Neural progenitor cell (in vitro differentiated cells): Measurements from ENCODE around the gene PDE7B. TPM values are rescaled to one million over a fixed set of nuclear protein-coding genes. Genes with fewer than 3 reads are reported as not detected.

Experiments
- DNase-seq: peaks from one replicate; pipeline ENCODE4 v3.0.0-alpha.2; 2016; ENCODE audit warnings: low spot score
- H2AFZ ChIP-seq: fragments of 200-600 bp; sonication (generic); replicated peaks from 2 replicates; pipeline ENCODE4 v1.6.1; 2016; ENCODE audit warnings: antibody characterized with exemption
- H3F3A ChIP-seq: fragments of 200-600 bp; sonication (generic); 2 replicates; pipeline ENCODE4 v1.6.1; 2016; ENCODE audit warnings: antibody characterized with exemption, low read depth
- H3K27ac ChIP-seq: fragments of 200-600 bp; sonication (generic); 2 replicates; pipeline ENCODE4 v1.5.1; 2016; ENCODE audit warnings: mild to moderate bottlenecking
- H3K27me3 ChIP-seq: fragments of 200-600 bp; sonication (generic); 2 replicates; pipeline ENCODE4 v1.6.1; 2016; ENCODE audit warnings: mild to moderate bottlenecking, moderate library complexity
- H3K36me3 ChIP-seq: fragments of 200-600 bp; sonication (generic); 2 replicates; pipeline ENCODE4 v1.5.1; 2016
- H3K4me1 ChIP-seq: fragments of 200-600 bp; sonication (generic); 2 replicates; pipeline ENCODE4 v1.6.1; 2016; ENCODE audit warnings: mixed run types
- H3K4me2 ChIP-seq: fragments of 200-600 bp; sonication (generic); 2 replicates; pipeline ENCODE4 v1.6.1; 2016
- H3K4me3 ChIP-seq: fragments of 200-600 bp; sonication (generic); 2 replicates; pipeline ENCODE4 v1.5.1; 2016
- H3K79me2 ChIP-seq: fragments of 200-600 bp; sonication (generic); 2 replicates; pipeline ENCODE4 v1.6.1; 2016; ENCODE audit warnings: low read depth
- H3K9ac ChIP-seq: fragments of 200-600 bp; sonication (generic); 2 replicates; pipeline ENCODE4 v1.6.1; 2016
- H3K9me3 ChIP-seq: fragments of 200-600 bp; sonication (generic); 2 replicates; pipeline ENCODE4 v1.5.1; 2016; ENCODE audit warnings: low read depth
- H4K20me1 ChIP-seq: fragments of 200-600 bp; sonication (generic); 2 replicates; pipeline ENCODE4 v1.6.1; 2016; ENCODE audit warnings: low read depth
- H3K27ac Mint-ChIP-seq: 3 replicates; pipeline ENCODE4 v1.8.0; 2021; ENCODE audit warnings: mixed read lengths
- H3K27me3 Mint-ChIP-seq: 2 replicates; pipeline ENCODE4 v1.8.0; 2022; ENCODE audit warnings: low read depth, mild to moderate bottlenecking, inconsistent platforms, moderate library complexity, mixed read lengths; ENCODE audit not compliant: insufficient read depth
- H3K36me3 Mint-ChIP-seq: 3 replicates; pipeline ENCODE4 v1.8.0; 2021; ENCODE audit warnings: mixed read lengths
- H3K4me1 Mint-ChIP-seq: 3 replicates; pipeline ENCODE4 v1.8.0; 2021; ENCODE audit warnings: mixed read lengths
- H3K4me3 Mint-ChIP-seq: 3 replicates; pipeline ENCODE4 v1.8.0; 2021; ENCODE audit warnings: mild to moderate bottlenecking, moderate library complexity, mixed read lengths
- H3K9me3 Mint-ChIP-seq: 3 replicates; pipeline ENCODE4 v1.8.0; 2020; ENCODE audit warnings: mixed read lengths
- EZH2 ChIP-seq: fragments of 200-600 bp; sonication (generic); IDR thresholded peaks from 2 replicates; pipeline ENCODE4 v1.6.1; 2017; ENCODE audit warnings: antibody characterized with exemption, mild to moderate bottlenecking, moderate library complexity
- EZH2phosphoT487 ChIP-seq: fragments of 200-600 bp; sonication (generic); IDR thresholded peaks from 2 replicates; pipeline ENCODE4 v1.6.1; 2017; ENCODE audit warnings: antibody characterized with exemption
- total RNA-seq: library from RNA; depleted of rRNA; stranded (reverse); fragments of >200 nt; gene quantifications from 2 replicates; pipeline ENCODE4 v1.2.3, GENCODE V29; 2015; ENCODE audit warnings: low replicate concordance
- TF ChIP-seq, protein P1 (sequence below): fragments of 200-600 bp; sonication (generic); IDR thresholded peaks from 2 replicates; pipeline ENCODE4 v1.5.1; 2017; ENCODE audit warnings: antibody characterized with exemption, mild to moderate bottlenecking

PDE7B gene
- total RNA-seq, 1 donor from 2014 or later, result 0.04 TPM

GRCh38 chr6:135828021-135828420 lies 23.5 kb upstream of the PDE7B start:
- H2AFZ ChIP-seq, result no peak overlapping the region
- H4K20me1 ChIP-seq, result no peaks in the 10 kb centered on the region
- no peaks in the 10 kb centered on the region for H3K36me3 ChIP-seq
- H3K4me3 Mint-ChIP-seq, result no peak overlapping the region
- H3K36me3 Mint-ChIP-seq, result no peaks in the 10 kb centered on the region
- no peaks in the 10 kb centered on the region for H3K9me3 Mint-ChIP-seq
- H3K4me2 ChIP-seq, result no peak overlapping the region
- TF ChIP-seq EZH2 (no peak), EZH2phosphoT487 (no peak)
- TF ChIP-seq, protein P1, sequence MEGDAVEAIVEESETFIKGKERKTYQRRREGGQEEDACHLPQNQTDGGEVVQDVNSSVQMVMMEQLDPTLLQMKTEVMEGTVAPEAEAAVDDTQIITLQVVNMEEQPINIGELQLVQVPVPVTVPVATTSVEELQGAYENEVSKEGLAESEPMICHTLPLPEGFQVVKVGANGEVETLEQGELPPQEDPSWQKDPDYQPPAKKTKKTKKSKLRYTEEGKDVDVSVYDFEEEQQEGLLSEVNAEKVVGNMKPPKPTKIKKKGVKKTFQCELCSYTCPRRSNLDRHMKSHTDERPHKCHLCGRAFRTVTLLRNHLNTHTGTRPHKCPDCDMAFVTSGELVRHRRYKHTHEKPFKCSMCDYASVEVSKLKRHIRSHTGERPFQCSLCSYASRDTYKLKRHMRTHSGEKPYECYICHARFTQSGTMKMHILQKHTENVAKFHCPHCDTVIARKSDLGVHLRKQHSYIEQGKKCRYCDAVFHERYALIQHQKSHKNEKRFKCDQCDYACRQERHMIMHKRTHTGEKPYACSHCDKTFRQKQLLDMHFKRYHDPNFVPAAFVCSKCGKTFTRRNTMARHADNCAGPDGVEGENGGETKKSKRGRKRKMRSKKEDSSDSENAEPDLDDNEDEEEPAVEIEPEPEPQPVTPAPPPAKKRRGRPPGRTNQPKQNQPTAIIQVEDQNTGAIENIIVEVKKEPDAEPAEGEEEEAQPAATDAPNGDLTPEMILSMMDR, result no peak
- no peak overlapping the region for H3K9ac ChIP-seq
- no peak overlapping the region for H3K27ac ChIP-seq
- no peaks in the 10 kb centered on the region for H3K9me3 ChIP-seq
- H3K79me2 ChIP-seq, result no peaks in the 10 kb centered on the region
- H3F3A ChIP-seq, result no peaks in the 10 kb centered on the region
- no peak overlapping the region for H3K27ac Mint-ChIP-seq
- DNase-seq, result no peak
- peaks cover 2% of the 10 kb centered on the region for H3K27me3 Mint-ChIP-seq
- H3K4me3 ChIP-seq, result no peak overlapping the region
- no peaks in the 10 kb centered on the region for H3K4me1 ChIP-seq
- H3K27me3 ChIP-seq, result no peaks in the 10 kb centered on the region
- H3K4me1 Mint-ChIP-seq, result peaks cover 10% of the 10 kb centered on the region

DNA sequence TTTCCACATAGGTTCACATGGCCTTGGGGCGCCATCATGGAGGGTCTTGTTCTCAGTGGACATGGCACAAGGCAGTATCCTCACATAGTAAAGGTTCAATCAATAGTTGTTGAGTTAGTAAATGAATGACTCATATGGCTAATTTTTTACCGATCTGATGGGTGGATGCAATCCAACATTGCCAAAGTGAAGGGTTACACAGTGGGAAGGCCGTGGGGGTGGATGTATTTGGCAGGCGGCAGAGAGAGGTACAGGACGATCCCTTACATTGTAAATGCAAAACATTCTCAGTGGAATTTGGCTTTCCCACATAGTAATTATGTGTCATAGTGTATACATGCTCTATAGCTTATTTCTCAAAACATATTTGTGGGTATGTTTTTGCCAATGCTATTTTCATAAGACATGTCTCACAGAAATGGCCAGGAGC lies 21.0 kb upstream of the PDE7B start:
- no peaks in the 10 kb centered on the region for H4K20me1 ChIP-seq
- Mint-ChIP-seq H3K4me1 (peaks cover 10% of the 10 kb centered on the region), H3K27ac (no peak overlapping the region), H3K9me3 (no peaks in the 10 kb centered on the region), H3K4me3 (no peak overlapping the region), H3K36me3 (no peaks in the 10 kb centered on the region), H3K27me3 (peaks cover 2% of the 10 kb centered on the region)
- H3F3A ChIP-seq, result no peaks in the 10 kb centered on the region
- no peak for TF ChIP-seq EZH2phosphoT487
- TF ChIP-seq, protein P1, result no peak
- DNase-seq, result no peak
- H3K4me2 ChIP-seq, result no peak overlapping the region
- H3K27me3 ChIP-seq, result no peaks in the 10 kb centered on the region
- no peak overlapping the region for H3K27ac ChIP-seq
- H3K79me2 ChIP-seq, result no peaks in the 10 kb centered on the region
- H3K9me3 ChIP-seq, result no peaks in the 10 kb centered on the region
- no peaks in the 10 kb centered on the region for H3K36me3 ChIP-seq
- H3K4me3 ChIP-seq, result no peak overlapping the region
- no peak overlapping the region for H2AFZ ChIP-seq
- H3K9ac ChIP-seq, result no peak overlapping the region
- no peaks in the 10 kb centered on the region for H3K4me1 ChIP-seq

- no peaks in the 10 kb centered on the region for H3K36me3 ChIP-seq
- no peak for DNase-seq
- TF ChIP-seq, protein P1, result no peak
- no peak for TF ChIP-seq EZH2
- TF ChIP-seq EZH2phosphoT487, result no peak
Measured at GRCh38 chr6:135831016-135831415, 20.5 kb upstream of the PDE7B start.

More at GRCh38 chr6:135831016-135831415, 20.5 kb upstream of the PDE7B start:
- Histone ChIP-seq H3K4me1 (no peaks in the 10 kb centered on the region), H3F3A (no peaks in the 10 kb centered on the region), H3K9ac (no peak overlapping the region), H4K20me1 (no peaks in the 10 kb centered on the region), H3K79me2 (no peaks in the 10 kb centered on the region), H3K9me3 (no peaks in the 10 kb centered on the region), H3K4me2 (no peak overlapping the region), H3K4me3 (no peak overlapping the region), H3K27me3 (no peaks in the 10 kb centered on the region), H3K27ac (no peak overlapping the region), H2AFZ (no peak overlapping the region)
- no peaks in the 10 kb centered on the region for H3K36me3 Mint-ChIP-seq
- peaks cover 8% of the 10 kb centered on the region for H3K4me1 Mint-ChIP-seq
- peaks cover 2% of the 10 kb centered on the region for H3K27me3 Mint-ChIP-seq
- no peak overlapping the region for H3K27ac Mint-ChIP-seq
- no peak overlapping the region for H3K4me3 Mint-ChIP-seq
- H3K9me3 Mint-ChIP-seq, result no peaks in the 10 kb centered on the region
